A673 (cell line): ENCODE results near the gene ZNF765. TPM values are rescaled to one million over a fixed set of nuclear protein-coding genes. Genes with fewer than 3 reads are reported as not detected.

Experiments used
- BruUV-seq: library from RNA; stranded (reverse); fragments of 400-500 nt; replicated peaks from 2 replicates; lab custom pipeline; 2021; lab: Mats Ljungman, UMichigan
- CTCF ChIA-PET: fragments of 300-600 bp; sonication (Branson Sonifier 250); formaldehyde crosslinking; loops from one replicate; lab custom pipeline; 2022; ENCODE audit warnings: antibody characterized with exemption; lab: Charles Lee
- POLR2A ChIA-PET: fragments of 300-600 bp; sonication (Branson Sonifier 250); formaldehyde crosslinking; loops from one replicate; lab custom pipeline; 2022; ENCODE audit warnings: antibody characterized with exemption; ENCODE audit not compliant: low non-redundant PET; lab: Charles Lee
- DNase-seq: peaks from one replicate; pipeline ENCODE4 v3.0.0-alpha.2; 2015; ENCODE audit warnings: low spot score
- H3K27ac ChIP-seq: fragments of 200-600 bp; sonication (generic); 2 replicates; pipeline ENCODE4 v1.5.1; 2016; ENCODE audit warnings: mixed run types, low read depth, mild to moderate bottlenecking, mixed read lengths, antibody characterized with exemption, low read length; ENCODE audit not compliant: poor library complexity, severe bottlenecking
- H3K27me3 ChIP-seq: fragments of 200-600 bp; sonication (generic); replicated peaks from 2 replicates; pipeline ENCODE4 v1.6.1; 2017; ENCODE audit warnings: mixed run types, low read depth, mild to moderate bottlenecking, mixed read lengths, antibody characterized with exemption, low read length; ENCODE audit not compliant: insufficient read depth, poor library complexity
- H3K36me3 ChIP-seq: fragments of 200-600 bp; sonication (generic); 2 replicates; pipeline ENCODE4 v1.6.1; 2016; ENCODE audit warnings: mixed run types, mild to moderate bottlenecking, mixed read lengths, antibody characterized with exemption, low read length; ENCODE audit not compliant: insufficient read depth, poor library complexity, severe bottlenecking
- H3K4me1 ChIP-seq: fragments of 200-600 bp; sonication (generic); 2 replicates; pipeline ENCODE4 v1.6.1; 2017; ENCODE audit warnings: mixed run types, mild to moderate bottlenecking, mixed read lengths, antibody characterized with exemption, low read length; ENCODE audit not compliant: insufficient read depth, poor library complexity, severe bottlenecking
- H3K4me3 ChIP-seq: fragments of 200-600 bp; sonication (generic); 2 replicates; pipeline ENCODE4 v1.5.1; 2016; ENCODE audit warnings: low read depth, mixed run types, mild to moderate bottlenecking, mixed read lengths, low read length; ENCODE audit not compliant: poor library complexity, severe bottlenecking
- H3K9me3 ChIP-seq: fragments of 200-600 bp; sonication (generic); 2 replicates; pipeline ENCODE4 v1.6.1; 2016; ENCODE audit warnings: mixed run types, low read depth, mild to moderate bottlenecking, mixed read lengths, antibody characterized with exemption, low read length; ENCODE audit not compliant: poor library complexity, severe bottlenecking
- CTCF ChIP-seq: fragments of 300-800, 200-600 bp; sonication (generic); conservative IDR thresholded peaks from 2 replicates; pipeline ENCODE4 v1.5.1; 2017; ENCODE audit warnings: low read depth, mild to moderate bottlenecking, antibody characterized with exemption, low read length, moderate library complexity, mixed read lengths
- EZH2 ChIP-seq: fragments of 200-600 bp; sonication (generic); IDR thresholded peaks from 2 replicates; pipeline ENCODE4 v1.6.1; 2017; ENCODE audit warnings: borderline replicate concordance, low read depth, mild to moderate bottlenecking, mixed read lengths, antibody characterized with exemption, low read length; ENCODE audit not compliant: poor library complexity, severe bottlenecking
- intact Hi-C: fragments of 100-400 bp; cut with micrococcal nuclease; formaldehyde crosslinking; loops from one replicate; pipeline ENCODE4 v1.10.0; 2022; ENCODE audit not compliant: unreplicated experiment
- total RNA-seq: library from RNA; stranded (reverse); gene quantifications from 2 replicates; pipeline ENCODE4 v1.2.3, GENCODE V29; 2021

Gene ZNF765
- total RNA-seq, 1 experiment from 2014 or later, result 10.4 TPM

GRCh38 chr19:53388168-53388567 lies 6.8 kb upstream of the ZNF765 start:
- ChIA-PET POLR2A (no interaction called here), CTCF (no interaction called here)
- no peak for DNase-seq
- Histone ChIP-seq H3K4me1 (no peaks in the 10 kb centered on the region), H3K27ac (no peak overlapping the region), H3K4me3 (no peak overlapping the region), H3K9me3 (peaks cover 18% of the 10 kb centered on the region), H3K36me3 (no peaks in the 10 kb centered on the region), H3K27me3 (no peaks in the 10 kb centered on the region)
- BruUV-seq, result no TSS peak
- intact Hi-C loops, result no loop called here
- no peak for TF ChIP-seq EZH2
- TF ChIP-seq CTCF, result no peak

GRCh38 chr19:53388904-53389303 lies 6.0 kb upstream of the ZNF765 start:
- Histone ChIP-seq H3K27me3 (no peaks in the 10 kb centered on the region), H3K4me1 (no peaks in the 10 kb centered on the region), H3K9me3 (peaks cover 12% of the 10 kb centered on the region), H3K36me3 (no peaks in the 10 kb centered on the region), H3K27ac (no peak overlapping the region), H3K4me3 (no peak overlapping the region)
- intact Hi-C loops, result no loop called here
- no peak for TF ChIP-seq CTCF
- TF ChIP-seq EZH2, result no peak
- ChIA-PET CTCF (no interaction called here), POLR2A (no interaction called here)
- BruUV-seq, result no TSS peak
- DNase-seq, result no peak

- Histone ChIP-seq H3K36me3 (no peaks in the 10 kb centered on the region), H3K27ac (no peak overlapping the region), H3K4me1 (no peaks in the 10 kb centered on the region), H3K27me3 (no peaks in the 10 kb centered on the region), H3K9me3 (peaks cover 12% of the 10 kb centered on the region), H3K4me3 (no peak overlapping the region)
- ChIA-PET CTCF (no interaction called here), POLR2A (no interaction called here)
- TF ChIP-seq EZH2, result no peak
- TF ChIP-seq CTCF, result no peak
- no TSS peak for BruUV-seq
- DNase-seq, result no peak
- intact Hi-C loops, result no loop called here
Measured at GRCh38 chr19:53389571-53389970, 5.4 kb upstream of the ZNF765 start.
